ENCODE data around the gene ATAD3A.

DNA sequence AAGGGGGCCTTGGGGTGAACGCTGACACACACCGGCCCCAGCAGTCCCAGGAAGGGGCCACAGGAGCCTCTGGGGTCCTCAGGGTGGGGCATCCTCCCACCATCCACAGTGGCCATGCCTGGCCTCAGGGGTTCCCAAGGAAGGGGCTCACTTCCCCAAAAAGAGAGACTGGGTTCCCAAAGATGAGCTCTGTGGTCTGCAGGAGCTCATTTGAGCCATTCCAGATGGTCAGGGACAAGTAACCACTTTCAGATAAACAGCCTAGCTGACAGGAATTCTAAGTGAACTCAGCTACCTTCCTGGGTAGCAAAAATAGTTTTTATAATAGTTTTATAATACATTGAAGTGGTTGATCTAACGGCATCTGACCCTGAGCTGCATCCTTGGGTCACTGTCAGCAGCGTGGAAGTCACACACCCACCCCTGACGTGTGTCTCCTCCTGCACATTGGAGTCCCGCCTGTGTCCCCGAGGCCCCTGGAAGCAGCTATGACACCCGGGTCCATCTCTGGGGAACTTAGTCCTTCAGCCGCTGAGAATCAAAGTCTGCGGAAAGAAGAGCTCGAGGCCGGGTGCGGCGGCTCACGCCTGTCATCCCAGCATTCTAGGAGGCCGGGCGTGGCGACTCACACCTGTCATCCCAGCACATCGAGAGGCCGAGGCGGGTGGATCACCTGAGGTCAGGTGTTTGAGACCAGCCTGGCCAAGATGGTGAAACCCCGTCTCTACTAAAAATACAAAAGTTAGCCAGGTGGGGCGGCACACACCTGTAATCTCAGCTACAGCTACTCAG lies 34.2 kb downstream of the ATAD3A start:
- TF ChIP-seq, protein P1, sequence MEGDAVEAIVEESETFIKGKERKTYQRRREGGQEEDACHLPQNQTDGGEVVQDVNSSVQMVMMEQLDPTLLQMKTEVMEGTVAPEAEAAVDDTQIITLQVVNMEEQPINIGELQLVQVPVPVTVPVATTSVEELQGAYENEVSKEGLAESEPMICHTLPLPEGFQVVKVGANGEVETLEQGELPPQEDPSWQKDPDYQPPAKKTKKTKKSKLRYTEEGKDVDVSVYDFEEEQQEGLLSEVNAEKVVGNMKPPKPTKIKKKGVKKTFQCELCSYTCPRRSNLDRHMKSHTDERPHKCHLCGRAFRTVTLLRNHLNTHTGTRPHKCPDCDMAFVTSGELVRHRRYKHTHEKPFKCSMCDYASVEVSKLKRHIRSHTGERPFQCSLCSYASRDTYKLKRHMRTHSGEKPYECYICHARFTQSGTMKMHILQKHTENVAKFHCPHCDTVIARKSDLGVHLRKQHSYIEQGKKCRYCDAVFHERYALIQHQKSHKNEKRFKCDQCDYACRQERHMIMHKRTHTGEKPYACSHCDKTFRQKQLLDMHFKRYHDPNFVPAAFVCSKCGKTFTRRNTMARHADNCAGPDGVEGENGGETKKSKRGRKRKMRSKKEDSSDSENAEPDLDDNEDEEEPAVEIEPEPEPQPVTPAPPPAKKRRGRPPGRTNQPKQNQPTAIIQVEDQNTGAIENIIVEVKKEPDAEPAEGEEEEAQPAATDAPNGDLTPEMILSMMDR (conservative IDR thresholded peaks at IDR 0.05 in 1 of 2, IDR thresholded peaks at IDR 0.05 in 1 of 2; ENCODE audit: low read depth in 1 of 2, low read length in 2 of 2), result no peak
- no peak for TF ChIP-seq EZH2 (IDR thresholded peaks at IDR 0.05; ENCODE audit: low read length, missing control alignments)

All from fibroblast of lung (primary cell).